Bronchial epithelial cell (primary cell): ENCODE results near the gene LGALS9. TPM values are rescaled to one million over a fixed set of nuclear protein-coding genes. Genes with fewer than 3 reads are reported as not detected.

Experiments used
- DNase-seq: peaks from one replicate; pipeline ENCODE4 v3.0.0-alpha.2; 2010; ENCODE audit warnings: low read depth
- FAIRE-seq: peaks from 2 replicates; lab custom pipeline; 2011; peaks lifted over from hg19 to GRCh38; lab: Jason Lieb, UNC
- H3K27me3 ChIP-seq: 2 replicates; pipeline ENCODE4 v1.5.1; 2011; ENCODE audit warnings: low read length; ENCODE audit not compliant: control insufficient read depth, insufficient read depth
- H3K36me3 ChIP-seq: 2 replicates; pipeline ENCODE4 v1.5.1; 2011; ENCODE audit warnings: low read length; ENCODE audit not compliant: control insufficient read depth, insufficient read depth
- H3K4me3 ChIP-seq: 2 replicates; pipeline ENCODE4 v1.5.1; 2011; ENCODE audit warnings: mild to moderate bottlenecking, low read depth, low read length, control low read depth
- CTCF ChIP-seq: IDR thresholded peaks from 2 replicates; pipeline ENCODE4 v1.5.1; 2011; ENCODE audit warnings: mild to moderate bottlenecking, moderate library complexity, low read length, control low read depth, inconsistent platforms; ENCODE audit not compliant: insufficient read depth, severe bottlenecking
- total RNA-seq: library from RNA; depleted of rRNA; stranded (reverse); fragments of >200 nt; gene quantifications from 2 replicates; pipeline ENCODE4 v1.2.1, GENCODE V29; 2014

LGALS9 gene
- total RNA-seq, 1 donor from 2014 or later: 1.3 TPM

GRCh38 chr17:27666831-27667560 is 36.0 kb downstream of the LGALS9 start:
- TF ChIP-seq CTCF: no peak
- no peak for DNase-seq

GRCh38 chr17:27667656-27668487 is 36.9 kb downstream of the LGALS9 start:
- DNase-seq: no peak
- no peak overlapping the region for H3K4me3 ChIP-seq
- no peak for FAIRE-seq
- no peak for TF ChIP-seq CTCF
- H3K36me3 ChIP-seq: no peaks in the 10 kb centered on the region
- no peaks in the 10 kb centered on the region for H3K27me3 ChIP-seq

More at GRCh38 chr17:27666831-27667560, 36.0 kb downstream of the LGALS9 start:
- H3K4me3 ChIP-seq: no peak overlapping the region
- no peak for FAIRE-seq
- H3K36me3 ChIP-seq: no peaks in the 10 kb centered on the region
- no peaks in the 10 kb centered on the region for H3K27me3 ChIP-seq

- Histone ChIP-seq H3K4me3 (no peak overlapping the region), H3K36me3 (no peaks in the 10 kb centered on the region), H3K27me3 (no peaks in the 10 kb centered on the region)
- DNase-seq (no peak), FAIRE-seq (no peak)
- TF ChIP-seq CTCF: no peak
Observed at GRCh38 chr17:27668488-27668823, 37.5 kb downstream of the LGALS9 start.

- no peaks in the 10 kb centered on the region for H3K27me3 ChIP-seq
- no peak for TF ChIP-seq CTCF
- FAIRE-seq (no peak), DNase-seq (no peak)
- no peaks in the 10 kb centered on the region for H3K36me3 ChIP-seq
- no peak overlapping the region for H3K4me3 ChIP-seq
Observed at GRCh38 chr17:27669136-27669535, 38.1 kb downstream of the LGALS9 start.

- DNase-seq (no peak), FAIRE-seq (no peak)
- Histone ChIP-seq H3K36me3 (no peaks in the 10 kb centered on the region), H3K4me3 (no peak overlapping the region), H3K27me3 (no peaks in the 10 kb centered on the region)
- TF ChIP-seq CTCF: no peak
Observed at GRCh38 chr17:27669850-27670249, 38.9 kb downstream of the LGALS9 start.
